ENCODE results near the gene HORMAD2. TPM values are rescaled to one million over a fixed set of nuclear protein-coding genes. Genes with fewer than 3 reads are reported as not detected.

HORMAD2 gene
- total and polyA plus RNA-seq, 2 donors (not counting 3 experiments of a cell fraction or from before 2014, with no cell fraction given), result not detected

- TF ChIP-seq MAX (IDR thresholded peaks at IDR 0.05; ENCODE audit: insufficient read depth, insufficient read length) (no peak), MYC (IDR thresholded peaks at IDR 0.05; ENCODE audit: low read depth, low read length) (no peak), CTCF (IDR thresholded peaks at IDR 0.05; ENCODE audit: extremely low read depth in 1 of 2, insufficient read depth in 1 of 2, low read depth in 1 of 2, low read length in 2 of 2) (no peak), POLR2A (IDR thresholded peaks at IDR 0.05; ENCODE audit: low read depth, low read length) (no peak), EZH2 (IDR thresholded peaks at IDR 0.05; ENCODE audit: borderline replicate concordance, low read depth, low read length, severe bottlenecking) (no peak), FOS (IDR thresholded peaks at IDR 0.05; ENCODE audit: borderline replicate concordance, insufficient read depth, low read length) (no peak), JUN (IDR thresholded peaks at IDR 0.05; ENCODE audit: borderline replicate concordance, insufficient read depth, insufficient read length, low read depth) (no peak), GATA2 (IDR thresholded peaks at IDR 0.05; ENCODE audit: insufficient read depth, insufficient read length, low read depth, low read length) (no peak), POLR2AphosphoS5 (IDR thresholded peaks at IDR 0.05; ENCODE audit: insufficient read depth, low read depth, low read length) (no peak)
- H3K36me3 ChIP-seq (ENCODE audit: control insufficient read depth in 2 of 2, extremely low read depth in 1 of 2, insufficient read depth in 2 of 2, low read length in 2 of 2), result no peaks in the 10 kb centered on the region
- DNase-seq (ENCODE audit: low read depth, low spot score) (no peak), FAIRE-seq (no peak)
- H3K4me3 ChIP-seq (replicated peaks in 1 of 3; ENCODE audit: insufficient read depth in 1 of 3, low read depth in 1 of 3, low read length in 3 of 3), result no peak overlapping the region
- H3K9me3 ChIP-seq (replicated peaks; ENCODE audit: control insufficient read depth, insufficient read depth, low read length), result no peaks in the 10 kb centered on the region
- no peaks in the 10 kb centered on the region for H3K4me1 ChIP-seq (ENCODE audit: control insufficient read depth, extremely low read depth, insufficient read depth, low read length)
- intact Hi-C loops (cut with micrococcal nuclease) (loop anchor here (2.0 to 10.0 kb wide), 7 partner anchors 81 to 694 kb away; partner anchors contain the start of gene MTMR3), dilution Hi-C loops (cut with MboI; ENCODE audit: extremely low pct_ligation_motif_present, low sequenced_read_pairs) (no loop called here)
- no TSS peak for BruUV-seq (replicated peaks)
- H3K27ac ChIP-seq (ENCODE audit: insufficient read depth, low read depth, low read length), result no peak overlapping the region
- ChIA-PET CTCF (interaction anchor here (0.6 to 3.7 kb wide), 72 partner anchors 9 to 619 kb away, joined by 3 to 92 read pairs (median 4); partner anchors contain the start of genes MTMR3, THOC5, UQCR10 and ZMAT5), POLR2A (no interaction called here)
- peaks cover 3 to 10% of the 10 kb centered on the region in 2 experiments for H3K27me3 ChIP-seq (ENCODE audit: control insufficient read depth in 2 of 2, insufficient read depth in 2 of 2, low read length in 2 of 2)
- no peak overlapping the region for H2AFZ ChIP-seq (ENCODE audit: low read depth, low read length)
- H3K4me2 ChIP-seq (ENCODE audit: insufficient read depth, low read length), result no peak overlapping the region
- H3K9ac ChIP-seq (replicated peaks; ENCODE audit: extremely low read depth, insufficient read depth, low read length), result no peak overlapping the region
- H3K79me2 ChIP-seq (ENCODE audit: control insufficient read depth, insufficient read depth, low read length), result no peaks in the 10 kb centered on the region
- no peaks in the 10 kb centered on the region for H4K20me1 ChIP-seq (replicated peaks; ENCODE audit: control insufficient read depth, extremely low read depth, insufficient read depth, low read length)
- no peaks in the 10 kb centered on the region for H3K9me1 ChIP-seq (replicated peaks; ENCODE audit: control insufficient read depth, extremely low read depth, insufficient read depth, low read length)
These were observed 8.2 kb downstream of the HORMAD2 start for GRCh38 chr22:30088468-30088867.

Measured in endothelial cell of umbilical vein (primary cell).